B cell (primary cell): ENCODE data around the gene LSM7.

Experiments used
- CTCF ChIP-seq: fragments of 200-600 bp; IDR thresholded peaks from one replicate; pipeline ENCODE4 v1.8.0; 2022; ENCODE audit warnings: antibody characterized with exemption, mild to moderate bottlenecking
- EZH2 ChIP-seq: IDR thresholded peaks from 2 replicates; pipeline ENCODE4 v1.6.1; 2012; ENCODE audit warnings: borderline replicate concordance, low read depth, mild to moderate bottlenecking, moderate library complexity, low read length; ENCODE audit not compliant: insufficient read depth, poor library complexity, severe bottlenecking

DNA sequence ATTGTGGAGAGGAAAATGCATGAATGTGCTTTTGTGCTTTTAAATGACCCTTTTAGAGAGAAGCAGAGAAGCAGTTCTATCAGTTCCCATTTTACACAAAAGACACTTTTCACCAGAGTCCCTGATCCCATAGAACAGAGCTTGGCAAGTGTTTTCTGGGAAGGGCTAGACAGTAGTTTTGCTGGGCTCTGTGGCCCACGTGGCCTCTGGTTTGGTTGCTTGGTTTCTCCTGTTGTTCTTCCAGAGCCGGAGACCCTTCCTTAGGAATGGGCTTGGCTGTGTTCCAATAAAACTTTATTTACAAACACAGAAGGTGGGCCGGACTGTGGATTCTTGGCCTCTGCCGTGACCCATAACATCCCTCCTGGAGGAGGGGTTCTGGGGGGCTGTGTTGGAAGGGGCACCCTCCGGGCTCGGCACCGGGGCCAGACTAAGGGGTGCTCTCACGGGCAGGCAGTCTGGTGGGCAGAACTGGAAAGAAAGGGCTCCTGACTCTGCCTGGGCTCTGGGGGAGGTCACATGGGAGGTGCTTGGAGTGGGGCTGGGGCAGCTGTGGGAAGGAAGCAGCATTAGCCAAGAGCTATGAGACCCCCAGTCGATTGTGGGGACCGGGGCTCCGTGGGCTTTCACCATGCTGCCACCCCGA lies 3.3 kb upstream of the LSM7 start:
- TF ChIP-seq CTCF (no peak), EZH2 (no peak)
